Activated naive CD8-positive, alpha-beta T cell treated with anti-CD3 and anti-CD28 coated beads, Interleukin-2, amount 10 ng/mL, durations not matched to agents 7 days and 5 days (primary cell): ENCODE measurements around the gene WLS. TPM values are rescaled to one million over a fixed set of nuclear protein-coding genes. Genes with fewer than 3 reads are reported as not detected.

Source experiments
- ATAC-seq: fragments of 150-1000 bp; cut with Tn5 transposase; one replicate; pipeline ENCODE4 v1.10.0; 2021; ENCODE audit warnings: low read depth, moderate library complexity
- POLR2A ChIA-PET: fragments of 350-600 bp; sonication (Branson Sonifier 250); formaldehyde crosslinking; loops from one replicate; lab custom pipeline; 2021; ENCODE audit warnings: antibody characterized with exemption; lab: Charles Lee
- DNase-seq: peaks from one replicate; pipeline ENCODE4 v3.0.0; 2021
- H3K27ac Mint-ChIP-seq: one replicate; pipeline ENCODE4 v1.8.0; 2022; ENCODE audit warnings: mild to moderate bottlenecking, mixed read lengths
- H3K27me3 Mint-ChIP-seq: one replicate; pipeline ENCODE4 v1.8.0; 2022; ENCODE audit warnings: mild to moderate bottlenecking, moderate library complexity, mixed read lengths
- H3K36me3 Mint-ChIP-seq: one replicate; pipeline ENCODE4 v1.8.0; 2021; ENCODE audit warnings: mild to moderate bottlenecking, mixed read lengths
- H3K4me1 Mint-ChIP-seq: one replicate; pipeline ENCODE4 v1.8.0; 2021; ENCODE audit warnings: mixed read lengths
- H3K4me3 Mint-ChIP-seq: one replicate; pipeline ENCODE4 v1.8.0; 2022; ENCODE audit warnings: mild to moderate bottlenecking, moderate library complexity, mixed read lengths
- H3K9me3 Mint-ChIP-seq: one replicate; pipeline ENCODE4 v1.8.0; 2021; ENCODE audit warnings: mixed read lengths
- total RNA-seq, 2 experiments: library from RNA; stranded (reverse); gene quantifications; one replicate each; pipeline ENCODE4 v1.2.3, GENCODE V29; 2021

The WLS gene
- total RNA-seq, 2 experiments from 2014 or later = not detected

- ATAC-seq (no peak), DNase-seq (no peak)
- peaks cover 16% of the 10 kb centered on the region for H3K27me3 Mint-ChIP-seq
- no peak overlapping the region for H3K4me3 Mint-ChIP-seq
- peaks cover 2% of the 10 kb centered on the region for H3K4me1 Mint-ChIP-seq
- H3K9me3 Mint-ChIP-seq = no peaks in the 10 kb centered on the region
- no peak overlapping the region for H3K27ac Mint-ChIP-seq
- POLR2A ChIA-PET = no interaction called here
- no peaks in the 10 kb centered on the region for H3K36me3 Mint-ChIP-seq
Measured at GRCh38 chr1:68237040-68237439, 4.7 kb upstream of the WLS start.

DNA sequence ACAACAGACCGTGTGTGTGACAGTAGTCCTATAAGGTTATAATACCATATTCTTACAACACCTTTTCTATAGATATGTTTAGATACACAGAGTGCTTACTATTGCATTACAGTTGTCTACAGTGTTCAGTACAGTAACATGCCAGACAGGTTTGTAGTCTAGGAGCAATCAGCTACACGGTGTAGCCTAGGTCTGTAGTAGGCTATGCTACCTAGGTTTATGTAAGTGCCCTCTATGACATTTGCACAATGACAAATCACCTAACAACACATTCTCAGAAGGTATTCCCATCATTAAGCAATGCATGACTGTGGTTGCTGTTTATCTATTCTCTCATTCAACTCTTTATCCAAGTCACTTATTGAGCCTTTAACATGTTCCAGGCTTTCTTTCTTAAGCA is 1.8 kb upstream of the WLS start:
- peaks cover 6% of the 10 kb centered on the region for H3K4me1 Mint-ChIP-seq
- POLR2A ChIA-PET = no interaction called here
- no peaks in the 10 kb centered on the region for H3K36me3 Mint-ChIP-seq
- no peak overlapping the region for H3K27ac Mint-ChIP-seq
- ATAC-seq (no peak), DNase-seq (no peak)
- H3K4me3 Mint-ChIP-seq = no peak overlapping the region
- H3K27me3 Mint-ChIP-seq = peaks cover 42% of the 10 kb centered on the region
- no peaks in the 10 kb centered on the region for H3K9me3 Mint-ChIP-seq

GRCh38 chr1:68233202-68233601 is 879 bp upstream of the WLS start:
- ATAC-seq (no peak), DNase-seq (no peak)
- POLR2A ChIA-PET = no interaction called here
- Mint-ChIP-seq H3K4me3 (no peak overlapping the region), H3K36me3 (no peaks in the 10 kb centered on the region), H3K27ac (no peak overlapping the region), H3K27me3 (peaks cover 47% of the 10 kb centered on the region), H3K4me1 (peaks cover 6% of the 10 kb centered on the region), H3K9me3 (no peaks in the 10 kb centered on the region)

- ATAC-seq (no peak), DNase-seq (no peak)
- peaks cover 54% of the 10 kb centered on the region for H3K27me3 Mint-ChIP-seq
- H3K36me3 Mint-ChIP-seq = no peaks in the 10 kb centered on the region
- peaks cover 6% of the 10 kb centered on the region for H3K4me1 Mint-ChIP-seq
- peak overlapping the region; percentile 35 for H3K4me3 Mint-ChIP-seq
- POLR2A ChIA-PET = no interaction called here
- no peak overlapping the region for H3K27ac Mint-ChIP-seq
- no peaks in the 10 kb centered on the region for H3K9me3 Mint-ChIP-seq
Measured at GRCh38 chr1:68231627-68232288, 565 bp downstream of the WLS start.

- H3K27ac Mint-ChIP-seq = no peak overlapping the region
- no peaks in the 10 kb centered on the region for H3K9me3 Mint-ChIP-seq
- DNase-seq = peak; percentile 34
- no peak for ATAC-seq
- peaks cover 57% of the 10 kb centered on the region for H3K27me3 Mint-ChIP-seq
- peaks cover 6% of the 10 kb centered on the region for H3K4me1 Mint-ChIP-seq
- peak overlapping the region; percentile 52 for H3K4me3 Mint-ChIP-seq
- no peaks in the 10 kb centered on the region for H3K36me3 Mint-ChIP-seq
- POLR2A ChIA-PET = no interaction called here
Measured at GRCh38 chr1:68230901-68231626, 1.3 kb downstream of the WLS start.

GRCh38 chr1:68230484-68230802 is 1.9 kb downstream of the WLS start:
- DNase-seq (no peak), ATAC-seq (no peak)
- Mint-ChIP-seq H3K27me3 (peaks cover 59% of the 10 kb centered on the region), H3K36me3 (no peaks in the 10 kb centered on the region), H3K4me1 (peaks cover 6% of the 10 kb centered on the region), H3K9me3 (no peaks in the 10 kb centered on the region), H3K4me3 (no peak overlapping the region), H3K27ac (no peak overlapping the region)
- POLR2A ChIA-PET = interaction anchor here (0.7 kb wide), 1 partner anchor 143 kb away, joined by 3 read pairs; no protein-coding TSS in a partner anchor

GRCh38 chr1:68229650-68230483 is 2.5 kb downstream of the WLS start:
- POLR2A ChIA-PET = interaction anchor here (0.7 kb wide), 1 partner anchor 142 kb away, joined by 3 read pairs; no protein-coding TSS in a partner anchor
- H3K4me1 Mint-ChIP-seq = peaks cover 6% of the 10 kb centered on the region
- DNase-seq (no peak), ATAC-seq (no peak)
- no peak overlapping the region for H3K27ac Mint-ChIP-seq
- peaks cover 59% of the 10 kb centered on the region for H3K27me3 Mint-ChIP-seq
- no peak overlapping the region for H3K4me3 Mint-ChIP-seq
- H3K36me3 Mint-ChIP-seq = no peaks in the 10 kb centered on the region
- no peaks in the 10 kb centered on the region for H3K9me3 Mint-ChIP-seq

DNA sequence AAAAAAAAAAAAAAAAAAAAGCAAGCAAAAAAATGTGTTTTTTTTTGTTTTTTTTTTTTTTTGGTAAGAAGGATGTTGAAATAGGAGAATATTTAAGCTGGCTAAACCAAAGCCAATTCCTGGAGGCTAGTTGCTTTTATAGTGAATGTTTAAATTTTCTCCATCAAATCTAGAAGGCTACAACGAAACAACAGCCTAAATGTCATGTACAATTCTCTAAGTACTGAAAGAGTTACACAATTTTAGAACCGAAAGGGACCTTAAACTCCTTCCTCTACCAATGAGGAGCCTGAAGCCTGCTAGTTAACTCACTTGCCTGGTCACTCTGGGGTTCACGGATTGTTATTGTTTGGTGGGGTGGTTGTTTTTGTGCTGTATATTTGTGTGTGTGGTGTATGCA is 3.5 kb downstream of the WLS start:
- DNase-seq = no peak
- ATAC-seq = no peak
- Mint-ChIP-seq H3K4me1 (peaks cover 6% of the 10 kb centered on the region), H3K27me3 (peaks cover 57% of the 10 kb centered on the region), H3K36me3 (no peaks in the 10 kb centered on the region), H3K27ac (no peak overlapping the region), H3K9me3 (no peaks in the 10 kb centered on the region), H3K4me3 (no peak overlapping the region)
- POLR2A ChIA-PET = no interaction called here

DNA sequence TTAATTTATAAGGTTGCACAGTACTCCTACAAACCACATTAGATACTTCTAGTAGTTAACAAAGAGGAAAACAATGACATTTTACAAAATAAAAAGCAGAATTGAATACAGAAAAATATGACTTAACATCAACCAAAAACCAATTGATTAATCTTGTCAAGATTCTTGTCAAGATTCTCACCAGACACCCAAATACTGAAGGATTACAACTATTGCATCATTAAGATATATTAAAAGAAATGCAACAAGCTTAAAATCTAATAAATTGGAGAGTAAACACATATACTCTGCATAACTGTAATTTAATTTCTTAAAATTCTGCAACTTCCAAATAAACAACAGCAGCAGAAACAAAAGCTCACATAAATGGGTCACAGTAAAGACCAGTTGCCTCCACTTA is 4.7 kb downstream of the WLS start:
- H3K4me3 Mint-ChIP-seq = no peak overlapping the region
- POLR2A ChIA-PET = no interaction called here
- H3K4me1 Mint-ChIP-seq = peaks cover 5% of the 10 kb centered on the region
- H3K36me3 Mint-ChIP-seq = no peaks in the 10 kb centered on the region
- no peak for DNase-seq
- peaks cover 47% of the 10 kb centered on the region for H3K27me3 Mint-ChIP-seq
- no peak overlapping the region for H3K27ac Mint-ChIP-seq
- no peaks in the 10 kb centered on the region for H3K9me3 Mint-ChIP-seq
- no peak for ATAC-seq

GRCh38 chr1:68225781-68226180 is 6.5 kb downstream of the WLS start:
- H3K36me3 Mint-ChIP-seq = no peaks in the 10 kb centered on the region
- POLR2A ChIA-PET = no interaction called here

DNA sequence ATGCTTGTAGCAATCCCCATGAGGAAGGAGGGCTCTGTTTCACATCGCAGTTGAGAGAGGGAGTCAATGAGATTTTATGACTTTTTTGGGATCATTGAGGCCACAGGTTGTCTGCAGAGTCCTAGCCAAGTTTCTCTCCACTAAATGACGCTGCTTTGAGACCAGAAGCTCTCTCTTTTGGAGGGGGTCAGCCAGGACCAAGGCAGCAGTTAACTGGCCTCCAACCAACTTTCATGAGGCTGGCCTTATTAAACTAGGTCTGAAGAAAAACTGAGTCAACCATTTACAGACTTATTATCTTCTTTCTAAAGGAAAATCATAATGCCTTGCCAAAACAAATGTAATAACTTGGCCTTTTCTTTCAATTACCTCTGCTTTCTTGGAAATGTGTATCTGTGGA is 8.6 kb downstream of the WLS start:
- Mint-ChIP-seq H3K36me3 (no peaks in the 10 kb centered on the region), H3K27me3 (peaks cover 13% of the 10 kb centered on the region), H3K9me3 (no peaks in the 10 kb centered on the region), H3K4me1 (no peaks in the 10 kb centered on the region), H3K27ac (no peak overlapping the region), H3K4me3 (no peak overlapping the region)
- no peak for DNase-seq
- no peak for ATAC-seq
- POLR2A ChIA-PET = no interaction called here

More at GRCh38 chr1:68225781-68226180, 6.5 kb downstream of the WLS start:
- Mint-ChIP-seq H3K9me3 (no peaks in the 10 kb centered on the region), H3K4me3 (no peak overlapping the region), H3K27ac (no peak overlapping the region), H3K27me3 (peaks cover 33% of the 10 kb centered on the region), H3K4me1 (peaks cover 1% of the 10 kb centered on the region)
- DNase-seq (no peak), ATAC-seq (no peak)

GRCh38 chr1:68221980-68222373 is 10.3 kb downstream of the WLS start:
- ATAC-seq (no peak), DNase-seq (no peak)
- POLR2A ChIA-PET = no interaction called here
- Mint-ChIP-seq H3K27me3 (peaks cover 6% of the 10 kb centered on the region), H3K9me3 (no peaks in the 10 kb centered on the region), H3K36me3 (no peaks in the 10 kb centered on the region), H3K27ac (no peak overlapping the region), H3K4me3 (no peak overlapping the region), H3K4me1 (no peaks in the 10 kb centered on the region)

DNA sequence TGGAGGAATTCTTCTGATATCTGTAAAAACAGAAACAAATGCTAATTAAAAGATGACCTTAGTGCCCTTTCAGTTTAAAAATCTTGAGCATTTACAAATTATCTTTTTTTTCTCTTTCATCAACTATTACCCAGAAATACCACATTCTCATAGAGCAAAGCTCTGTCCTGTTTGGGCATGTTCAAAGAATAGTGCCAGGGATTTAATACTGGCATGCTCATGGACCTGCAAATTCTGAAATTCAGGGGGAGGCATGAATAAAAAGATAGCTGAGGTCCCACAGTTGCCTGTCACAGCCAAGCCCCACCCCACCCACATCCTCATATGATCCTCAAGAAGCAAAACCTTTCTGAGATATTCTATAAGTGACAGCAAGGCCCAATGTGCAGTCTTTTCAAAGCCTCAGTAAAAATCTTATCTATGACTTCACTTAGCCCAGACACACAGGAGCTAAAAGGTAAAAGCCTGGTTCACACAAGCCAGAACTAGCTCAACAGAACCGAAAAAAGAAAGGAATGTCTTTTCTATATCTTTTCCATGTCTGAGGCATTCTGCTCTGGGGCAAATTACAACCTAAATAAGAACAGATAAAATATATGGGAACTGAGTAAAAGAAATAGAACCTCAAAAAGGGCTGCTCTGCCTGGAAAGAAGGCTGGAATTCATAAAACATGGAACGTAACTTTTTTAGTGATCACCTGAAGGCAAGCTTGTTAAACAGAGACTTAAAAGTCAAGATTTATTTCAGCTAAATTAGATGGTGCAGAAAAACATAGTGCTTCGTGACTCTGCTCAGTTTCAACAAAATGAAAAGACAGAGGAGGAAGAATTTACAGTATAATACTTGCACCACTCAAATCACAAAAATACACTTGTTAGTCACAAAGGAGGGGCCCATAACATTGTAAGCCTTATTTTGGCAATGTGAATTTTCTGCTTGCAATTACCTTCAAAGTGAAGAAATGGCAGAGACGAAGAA is 11.0 kb downstream of the WLS start:
- Mint-ChIP-seq H3K4me3 (no peak overlapping the region), H3K27me3 (peaks cover 2% of the 10 kb centered on the region), H3K4me1 (no peaks in the 10 kb centered on the region), H3K9me3 (no peaks in the 10 kb centered on the region), H3K27ac (no peak overlapping the region), H3K36me3 (no peaks in the 10 kb centered on the region)
- POLR2A ChIA-PET = no interaction called here
- ATAC-seq (no peak), DNase-seq (no peak)
